Body of pancreas (tissue), 4 donors: ENCODE data around the gene TXNRD2. TPM values are rescaled to one million over a fixed set of nuclear protein-coding genes. Genes with fewer than 3 reads are reported as not detected.

Experiments
- ATAC-seq: fragments of 150-250 bp; one replicate; pipeline ENCODE4 v1.9.1; 2016
- DNase-seq, 4 donors: peaks; one replicate each; pipeline ENCODE4 v3.0.0-alpha.2; 2019
- H3K27ac ChIP-seq, 4 donors: fragments of 200-600 bp; sonication (generic); 1 replicate in 3 of 4; 2 replicates in 1 of 4; pipeline versions ENCODE4 v1.5.1 to v1.6.1; 2016 to 2019; ENCODE audit warnings: mild to moderate bottlenecking in 1 of 4, mixed read lengths in 1 of 4, moderate library complexity in 1 of 4
- H3K27me3 ChIP-seq, 2 donors: fragments of 200-600 bp; sonication (generic); one replicate each; pipeline ENCODE4 v1.6.0; 2016; ENCODE audit warnings: mild to moderate bottlenecking in 1 of 2
- H3K36me3 ChIP-seq, 2 donors: fragments of 200-600 bp; sonication (generic); replicated peaks in 1 of 2; 2 replicates each; pipeline ENCODE4 v1.5.1; 2016; ENCODE audit warnings: low read depth in 2 of 2; ENCODE audit not compliant: insufficient read depth in 1 of 2
- H3K4me1 ChIP-seq: fragments of 200-600 bp; sonication (generic); one replicate; pipeline ENCODE4 v1.6.0; 2016
- H3K4me3 ChIP-seq, 2 donors: fragments of 200-600 bp; sonication (generic); 1 replicate in 1 of 2; 2 replicates in 1 of 2; pipeline ENCODE4 v1.5.1; 2016 to 2019
- H3K9me3 ChIP-seq, 3 donors: fragments of 200-600 bp; sonication (generic); 1 replicate in 2 of 3; 2 replicates in 1 of 3; pipeline ENCODE4 v1.5.1; 2016
- CTCF ChIP-seq, 7 experiments: fragments of 450-650 bp in 4 of 7; fragments of 200-600 bp in 3 of 7; sonication (generic) in 3 of 7; IDR thresholded peaks; one replicate each; pipeline ENCODE4 v1.5.1; 2016 to 2019; ENCODE audit warnings: antibody characterized with exemption in 7 of 7
- POLR2A ChIP-seq, 3 donors: fragments of 450-650 bp; IDR thresholded peaks; one replicate each; pipeline ENCODE4 v1.6.1; 2016; ENCODE audit warnings: antibody characterized with exemption in 3 of 3, mild to moderate bottlenecking in 2 of 3
- WGBS, 2 donors: methylation state at CpG; one replicate each; pipeline ENCODE4 v1.1.5; 2017; 5-methylcytosine and 5-hydroxymethylcytosine counted together
- intact Hi-C: fragments of 100-400 bp; cut with DNase I; formaldehyde crosslinking; loops from one replicate; pipeline ENCODE4 v1.15.1; 2023
- total RNA-seq, 2 donors: library from RNA; depleted of rRNA; stranded (reverse); fragments of >200 nt; gene quantifications; one replicate each; pipeline ENCODE4 v1.1.0, GENCODE V29; 2016

TXNRD2 gene
- total RNA-seq, 2 donors from 2014 or later = 22.1 to 23.6 TPM

DNA sequence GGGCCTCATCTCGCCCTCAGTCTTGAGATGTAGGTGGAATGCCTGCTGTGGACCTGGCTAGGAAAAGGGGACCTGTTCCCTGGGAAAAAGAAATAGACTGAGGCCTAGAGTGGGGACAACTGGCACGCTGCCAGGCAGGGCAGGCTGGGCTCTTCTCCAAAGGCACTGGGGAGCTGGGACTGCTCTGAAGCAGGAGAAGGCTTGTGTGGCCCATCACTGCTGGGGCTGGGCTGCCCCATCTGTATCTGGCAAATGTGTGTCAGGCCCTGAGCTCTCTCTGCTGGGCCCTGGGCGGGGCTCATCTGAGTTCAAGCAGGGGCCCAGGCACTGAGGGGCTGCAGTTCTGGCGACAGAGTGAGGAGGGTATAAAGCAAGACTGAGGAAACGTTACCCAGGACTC, 42.1 kb upstream of the TXNRD2 start:
- intact Hi-C loops = no loop called here
- no peak overlapping the region for H3K27ac ChIP-seq

GRCh38 chr22:19982991-19983578, 41.5 kb upstream of the TXNRD2 start:
- TF ChIP-seq CTCF (IDR thresholded peaks at IDR 0.05) = no peak
- TF ChIP-seq POLR2A (IDR thresholded peaks at IDR 0.05) = no peak
- H3K4me1 ChIP-seq = peaks cover 23% of the 10 kb centered on the region
- ATAC-seq (no peak), DNase-seq (no peak)
- intact Hi-C loops = no loop called here
- no peaks in the 10 kb centered on the region for H3K9me3 ChIP-seq
- no peak overlapping the region for H3K4me3 ChIP-seq
- WGBS, 2 donors = 90% methylated on average over 2 to 8 of the region's 8 CpGs
- H3K36me3 ChIP-seq = no peaks in the 10 kb centered on the region
- no peaks in the 10 kb centered on the region for H3K27me3 ChIP-seq
- H3K27ac ChIP-seq = no peak overlapping the region

More for the DNA sequence above, 42.1 kb upstream of the TXNRD2 start:
- Histone ChIP-seq H3K9me3 (no peaks in the 10 kb centered on the region), H3K4me1 (peaks cover 23% of the 10 kb centered on the region), H3K36me3 (no peaks in the 10 kb centered on the region), H3K4me3 (no peak overlapping the region), H3K27me3 (no peaks in the 10 kb centered on the region)
- WGBS, 2 donors = 80 to 84% methylated on average over 5 of the region's 5 CpGs
- no peak for ATAC-seq
- no peak for DNase-seq
- TF ChIP-seq CTCF (IDR thresholded peaks at IDR 0.05) = no peak
- no peak for TF ChIP-seq POLR2A (IDR thresholded peaks at IDR 0.05)

DNA sequence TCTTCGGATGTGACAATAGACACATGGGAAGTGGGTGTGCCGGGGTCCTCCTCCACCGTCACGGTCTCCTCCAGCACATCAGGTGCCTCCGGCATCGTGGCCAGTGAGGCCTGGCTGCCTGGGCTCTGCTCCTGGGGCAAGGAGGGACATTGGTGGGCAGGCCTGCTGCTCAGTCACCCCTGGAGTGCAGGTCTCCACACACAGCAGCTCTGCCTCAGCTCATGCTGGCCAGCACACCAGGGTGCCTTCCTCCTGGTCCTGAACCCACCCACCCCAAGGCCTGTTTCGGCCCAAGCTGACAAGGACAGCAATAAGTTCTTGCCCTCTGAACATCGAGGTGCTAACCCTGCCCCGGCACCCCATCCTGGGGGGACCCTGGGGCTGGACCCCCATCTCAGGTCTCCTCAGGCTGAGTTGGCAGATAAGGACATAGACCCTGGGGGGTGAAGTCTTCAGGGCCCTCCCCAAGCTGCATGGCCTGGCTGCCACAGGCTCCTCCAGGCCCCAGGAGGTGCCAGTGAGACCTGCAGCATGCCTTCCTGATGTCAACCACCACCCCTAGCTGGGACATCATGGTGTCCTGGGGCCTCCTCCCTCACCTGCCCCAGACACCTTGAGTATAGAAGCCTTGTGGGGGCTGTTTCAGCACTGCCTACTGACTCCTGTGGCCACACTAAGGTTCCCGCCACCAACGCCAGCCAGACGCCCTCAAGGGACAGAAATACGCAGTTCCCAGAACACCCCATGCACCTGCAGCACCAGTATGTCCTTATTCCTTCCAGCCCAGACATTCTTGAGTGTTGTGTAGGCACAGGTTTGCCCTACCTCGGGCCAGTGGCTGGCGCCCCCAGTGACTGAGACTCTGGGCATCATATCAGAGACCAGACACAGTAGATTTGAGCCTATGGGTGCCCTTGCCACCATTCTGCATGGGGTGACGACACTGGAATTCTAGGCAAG, 40.6 kb upstream of the TXNRD2 start:
- Histone ChIP-seq H3K9me3 (no peaks in the 10 kb centered on the region), H3K27ac (no peak overlapping the region), H3K4me3 (no peak overlapping the region), H3K4me1 (peaks cover 23% of the 10 kb centered on the region), H3K36me3 (no peaks in the 10 kb centered on the region), H3K27me3 (no peaks in the 10 kb centered on the region)
- 89 to 100% methylated on average over 1 to 16 of the region's 16 CpGs for WGBS, 2 donors
- intact Hi-C loops = no loop called here
- ATAC-seq (no peak), DNase-seq (no peak)
- TF ChIP-seq CTCF (IDR thresholded peaks at IDR 0.05) (no peak), POLR2A (IDR thresholded peaks at IDR 0.05) (no peak)

DNA sequence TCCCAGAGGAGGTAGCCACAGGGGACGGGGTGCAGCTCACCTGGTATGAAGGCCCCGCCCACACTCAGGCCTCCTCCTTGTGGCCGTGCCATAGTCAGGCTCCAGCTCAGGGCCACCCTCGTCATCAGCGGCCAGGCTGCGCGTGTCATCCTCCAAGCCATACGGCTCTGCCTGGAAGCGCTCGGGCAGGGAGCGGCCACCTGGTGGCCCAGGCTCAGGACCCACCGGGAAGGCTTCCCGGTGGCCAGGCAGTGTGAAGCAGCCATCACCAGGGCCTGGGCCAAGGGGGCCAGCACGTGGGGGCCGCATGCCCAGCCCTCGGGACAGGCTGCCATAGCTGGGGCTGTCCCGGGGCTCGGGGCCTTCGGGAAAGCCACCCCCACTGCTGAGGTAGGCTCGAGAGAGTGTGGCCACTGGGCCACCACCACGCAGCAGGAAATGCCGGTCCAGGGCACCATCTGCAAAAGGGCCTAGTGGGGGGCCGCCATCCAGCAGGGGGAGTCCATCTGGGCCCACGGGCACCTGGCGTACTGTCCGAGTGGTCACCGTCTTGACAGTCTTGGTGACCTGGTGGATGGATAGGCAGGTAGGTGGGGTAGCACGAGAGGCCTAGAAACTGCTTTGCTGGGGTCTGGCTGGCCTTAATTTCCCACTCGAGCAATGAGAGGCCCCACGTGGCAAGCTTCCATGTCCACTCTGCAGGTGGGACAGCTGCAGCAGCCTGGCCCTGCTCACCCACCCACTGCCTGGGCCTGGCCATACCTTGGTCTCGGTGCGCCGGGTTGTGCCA, 39.7 kb upstream of the TXNRD2 start:
- no peak overlapping the region for H3K4me3 ChIP-seq
- intact Hi-C loops = no loop called here
- no peak for ATAC-seq
- 90% methylated on average over 33 of the region's 33 CpGs; no CpG with 5 or more reads in 1 of the 2 donors for whole genome bisulfite sequencing, 2 donors
- H3K9me3 ChIP-seq = no peaks in the 10 kb centered on the region
- TF ChIP-seq POLR2A (IDR thresholded peaks at IDR 0.05) (no peak), CTCF (IDR thresholded peaks at IDR 0.05) (no peak)
- H3K4me1 ChIP-seq = peaks cover 18% of the 10 kb centered on the region
- no peak for DNase-seq
- no peaks in the 10 kb centered on the region for H3K36me3 ChIP-seq
- no peak overlapping the region for H3K27ac ChIP-seq
- H3K27me3 ChIP-seq = no peaks in the 10 kb centered on the region
